B cell (primary cell): ENCODE measurements around the gene ITGB2. TPM values are rescaled to one million over a fixed set of nuclear protein-coding genes. Genes with fewer than 3 reads are reported as not detected.

Experiments
- ATAC-seq: fragments of 200-7000 bp; cut with Tn5 transposase; one replicate; pipeline ENCODE4 v1.10.0; 2021; ENCODE audit warnings: low read depth, mild to moderate bottlenecking, moderate number of reproducible peaks, moderate library complexity
- CTCF ChIA-PET: fragments of 350-600 bp; sonication (Branson Sonifier 250); formaldehyde crosslinking; loops from one replicate; lab custom pipeline; 2021; ENCODE audit warnings: antibody characterized with exemption, inconsistent platforms; lab: Charles Lee
- POLR2A ChIA-PET: fragments of 350-600 bp; sonication (Branson Sonifier 250); formaldehyde crosslinking; loops from one replicate; lab custom pipeline; 2021; ENCODE audit warnings: antibody characterized with exemption; lab: Charles Lee
- DNase-seq: peaks from one replicate; pipeline ENCODE4 v3.0.0; 2013
- H2AFZ ChIP-seq: 2 replicates; pipeline ENCODE4 v1.6.1; 2012; ENCODE audit warnings: mild to moderate bottlenecking, low read depth, low read length; ENCODE audit not compliant: insufficient read depth, poor library complexity, severe bottlenecking
- H3K27ac ChIP-seq, 2 donors: 1 replicate in 1 of 2; 2 replicates in 1 of 2; pipeline ENCODE4 v1.5.1; 2012 to 2013; ENCODE audit warnings: low read length in 2 of 2, mild to moderate bottlenecking in 2 of 2, moderate library complexity in 1 of 2
- H3K27me3 ChIP-seq, 4 experiments: fragments of 200-600 bp in 1 of 4; sonication (generic) in 1 of 4; replicated peaks in 1 of 4; 1 replicate in 2 of 4; 2 replicates in 2 of 4; pipeline versions ENCODE4 v1.6.1 to v1.7.0; 2013 to 2016; ENCODE audit warnings: low read length in 3 of 4, mild to moderate bottlenecking in 2 of 4, mixed read lengths in 1 of 4, moderate library complexity in 1 of 4; ENCODE audit not compliant: insufficient read depth in 4 of 4, control insufficient read depth in 3 of 4; ENCODE audit errors: control extremely low read depth in 1 of 4
- H3K36me3 ChIP-seq, 2 experiments: replicated peaks in 1 of 2; 1 replicate in 1 of 2; 2 replicates in 1 of 2; pipeline versions ENCODE4 v1.6.1 to v1.7.1; 2013; ENCODE audit warnings: low read length in 1 of 2; ENCODE audit not compliant: insufficient read depth in 2 of 2, control insufficient read depth in 1 of 2; ENCODE audit errors: control extremely low read depth in 1 of 2, extremely low read depth in 1 of 2
- H3K4me1 ChIP-seq, 2 donors: fragments of 200-600 bp in 1 of 2; sonication (generic) in 1 of 2; 1 replicate in 1 of 2; 2 replicates in 1 of 2; pipeline versions ENCODE4 v1.5.1 to v1.6.1; 2013 to 2017; ENCODE audit warnings: low read length in 2 of 2; ENCODE audit not compliant: control insufficient read depth in 2 of 2, insufficient read depth in 2 of 2
- H3K4me2 ChIP-seq: replicated peaks from 2 replicates; pipeline ENCODE3; 2012; ENCODE audit warnings: mild to moderate bottlenecking, low read depth, low read length; ENCODE audit not compliant: poor library complexity, severe bottlenecking
- H3K4me3 ChIP-seq, 5 experiments: fragments of 200-600 bp in 1 of 5; sonication (generic) in 1 of 5; 1 replicate in 3 of 5; 2 replicates in 2 of 5; pipeline versions ENCODE4 v1.5.1 to v1.7.0; 2011 to 2016; ENCODE audit warnings: low read length in 4 of 5, mild to moderate bottlenecking in 4 of 5, low read depth in 2 of 5, control low read depth in 1 of 5, moderate library complexity in 1 of 5; ENCODE audit not compliant: insufficient read depth in 1 of 5; ENCODE audit errors: control extremely low read depth in 1 of 5, extremely low read depth in 1 of 5
- H3K79me2 ChIP-seq: fragments of 200-600 bp; sonication (generic); one replicate; pipeline ENCODE4 v1.6.0; 2016; ENCODE audit warnings: low read length; ENCODE audit not compliant: control insufficient read depth, insufficient read depth
- H3K9ac ChIP-seq: fragments of 200-600 bp; sonication (generic); 2 replicates; pipeline ENCODE4 v1.6.1; 2017; ENCODE audit warnings: mild to moderate bottlenecking, low read length, moderate library complexity
- H3K9me3 ChIP-seq, 3 donors: one replicate each; pipeline versions ENCODE4 v1.6.1 to v1.7.1; 2013; ENCODE audit warnings: low read length in 2 of 3; ENCODE audit not compliant: control insufficient read depth in 2 of 3, insufficient read depth in 1 of 3; ENCODE audit errors: control extremely low read depth in 1 of 3
- H4K20me1 ChIP-seq: 2 replicates; pipeline ENCODE4 v1.6.0; 2012; ENCODE audit warnings: mild to moderate bottlenecking, low read length; ENCODE audit not compliant: insufficient read depth, control insufficient read depth, poor library complexity, severe bottlenecking
- H3K27ac Mint-ChIP-seq: one replicate; pipeline ENCODE4 v1.8.0; 2021; ENCODE audit warnings: mixed read lengths
- H3K27me3 Mint-ChIP-seq: one replicate; pipeline ENCODE4 v1.8.0; 2021; ENCODE audit warnings: mixed read lengths
- H3K4me1 Mint-ChIP-seq: one replicate; pipeline ENCODE4 v1.8.0; 2021; ENCODE audit warnings: mixed read lengths
- H3K4me3 Mint-ChIP-seq: one replicate; pipeline ENCODE4 v1.8.0; 2021; ENCODE audit warnings: mixed read lengths
- H3K9me3 Mint-ChIP-seq: one replicate; pipeline ENCODE4 v1.8.0; 2022; ENCODE audit warnings: mixed read lengths; ENCODE audit not compliant: insufficient read depth
- CTCF ChIP-seq: fragments of 200-600 bp; IDR thresholded peaks from one replicate; pipeline ENCODE4 v1.8.0; 2022; ENCODE audit warnings: antibody characterized with exemption, mild to moderate bottlenecking
- EZH2 ChIP-seq: IDR thresholded peaks from 2 replicates; pipeline ENCODE4 v1.6.1; 2012; ENCODE audit warnings: borderline replicate concordance, low read depth, mild to moderate bottlenecking, moderate library complexity, low read length; ENCODE audit not compliant: insufficient read depth, poor library complexity, severe bottlenecking
- WGBS: methylation state at CpG from one replicate; pipeline ENCODE4 v1.1.5; 2013; ENCODE audit warnings: missing lambda C conversion rate; ENCODE audit not compliant: insufficient coverage; 5-methylcytosine and 5-hydroxymethylcytosine counted together
- intact Hi-C: fragments of 100-400 bp; cut with micrococcal nuclease; formaldehyde crosslinking; loops from one replicate; pipeline ENCODE4 v1.10.0; 2022
- polyA plus RNA-seq: library from polyadenylated mRNA; depleted of rRNA; stranded (reverse); fragments of >200 nt; gene quantifications from 2 replicates; pipeline ENCODE4 v1.2.3, GENCODE V29; 2012
- total RNA-seq, 2 donors: library from RNA; stranded (reverse); fragments of 120-200 nt in 1 of 2; gene quantifications; 1 replicate in 1 of 2; 2 replicates in 1 of 2; pipeline versions ENCODE4 v1.2.3 to v1.2.4, GENCODE V29; 2013 to 2022

Gene ITGB2
- total and polyA plus RNA-seq, 2 donors (not counting 1 experiment from before 2014, with no cell fraction given): 102 to 368 TPM

GRCh38 chr21:44914176-44914874 lies 6.4 kb downstream of the ITGB2 start:
- DNase-seq (peak; percentile 60), ATAC-seq (peak; percentile 73)
- H4K20me1 ChIP-seq: peaks cover 29% of the 10 kb centered on the region
- Mint-ChIP-seq H3K4me1 (peaks cover 76% of the 10 kb centered on the region), H3K27me3 (no peaks in the 10 kb centered on the region), H3K9me3 (no peaks in the 10 kb centered on the region), H3K4me3 (peak overlapping the region; percentile 67), H3K27ac (peak overlapping the region; percentile 97)
- H3K79me2 ChIP-seq: peaks cover 98% of the 10 kb centered on the region
- no peak for TF ChIP-seq EZH2
- TF ChIP-seq CTCF: no peak
- WGBS: 17% methylated on average over 14 of the region's 18 CpGs
- ChIA-PET POLR2A (interaction anchor here (0.9 to 3.5 kb wide), 4 partner anchors 13 to 41 kb away, joined by 3 to 17 read pairs (median 11); partner anchors contain the start of gene PTTG1IP), CTCF (interaction anchor here (0.9 to 10.1 kb wide), 7 partner anchors 12 to 125 kb away, joined by 3 to 108 read pairs (median 4); partner anchors contain the start of gene UBE2G2)
- peak overlapping the region; percentile 6 to 42 (median 27) for H3K4me3 ChIP-seq
- H3K4me1 ChIP-seq: peaks cover 84 to 91% of the 10 kb centered on the region in 2 donors
- H3K27ac ChIP-seq: peak overlapping the region; percentile 63 to 78
- no peaks in the 10 kb centered on the region for H3K9me3 ChIP-seq
- H3K27me3 ChIP-seq: no peaks in the 10 kb centered on the region
- H3K36me3 ChIP-seq: peaks cover 0 to 38% of the 10 kb centered on the region in 2 experiments
- peak overlapping the region; percentile 9 for H2AFZ ChIP-seq
- intact Hi-C loops: no loop called here
- H3K4me2 ChIP-seq: peak overlapping the region; percentile 71
- peak overlapping the region; percentile 49 for H3K9ac ChIP-seq
